NCI-H82 treated with DMSO at 0.1 percent for 48 hours (cell line): ENCODE results near the gene HACD4.

Source experiments
- DNase-seq: peaks from one replicate; lab custom pipeline; 2025; ENCODE audit not compliant: unreplicated experiment; lab: John Stamatoyannopoulos, UW

Gene HACD4, protein sequence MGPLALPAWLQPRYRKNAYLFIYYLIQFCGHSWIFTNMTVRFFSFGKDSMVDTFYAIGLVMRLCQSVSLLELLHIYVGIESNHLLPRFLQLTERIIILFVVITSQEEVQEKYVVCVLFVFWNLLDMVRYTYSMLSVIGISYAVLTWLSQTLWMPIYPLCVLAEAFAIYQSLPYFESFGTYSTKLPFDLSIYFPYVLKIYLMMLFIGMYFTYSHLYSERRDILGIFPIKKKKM

DNA sequence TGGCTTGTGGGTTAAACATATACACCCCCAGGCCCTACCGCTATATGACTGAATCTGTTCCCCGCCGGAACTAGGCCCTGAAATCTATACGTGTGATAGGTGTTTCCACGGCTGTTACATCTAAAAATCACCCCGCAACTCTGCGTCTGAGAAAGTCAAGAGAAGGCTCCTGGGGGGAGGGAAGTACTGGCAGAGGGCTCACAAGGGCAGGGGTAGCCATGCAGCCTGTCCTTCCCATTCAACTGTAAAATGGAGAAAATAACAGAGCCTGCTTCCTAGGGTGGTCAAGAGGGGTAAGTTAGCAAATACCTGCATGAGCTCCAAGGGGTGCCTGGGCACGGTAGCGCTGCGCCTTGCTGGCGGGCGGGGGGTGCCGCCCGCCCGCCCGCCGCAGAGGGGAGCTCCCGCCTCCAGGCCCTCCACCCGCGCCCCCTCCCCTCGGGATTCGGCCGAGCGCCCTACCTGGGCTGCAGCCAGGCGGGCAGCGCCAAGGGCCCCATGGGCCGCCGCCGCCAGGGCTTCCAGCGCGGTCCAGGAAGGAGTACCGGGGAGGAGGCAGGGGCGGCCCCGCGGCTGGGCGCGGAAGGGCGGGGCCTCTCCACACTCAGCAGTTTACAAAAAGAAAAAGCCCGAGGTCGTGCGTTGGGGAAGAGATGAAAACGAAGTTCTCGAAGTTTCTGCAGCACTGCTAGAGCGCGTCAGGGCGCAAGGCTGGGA lies at the start of gene HACD4:
Gene HACD4 (minus strand): TSS at position 550 of the 717 bp plus-strand sequence. CDS start 50 bp downstream, at position 500.
- no peak for DNase-seq

DNA sequence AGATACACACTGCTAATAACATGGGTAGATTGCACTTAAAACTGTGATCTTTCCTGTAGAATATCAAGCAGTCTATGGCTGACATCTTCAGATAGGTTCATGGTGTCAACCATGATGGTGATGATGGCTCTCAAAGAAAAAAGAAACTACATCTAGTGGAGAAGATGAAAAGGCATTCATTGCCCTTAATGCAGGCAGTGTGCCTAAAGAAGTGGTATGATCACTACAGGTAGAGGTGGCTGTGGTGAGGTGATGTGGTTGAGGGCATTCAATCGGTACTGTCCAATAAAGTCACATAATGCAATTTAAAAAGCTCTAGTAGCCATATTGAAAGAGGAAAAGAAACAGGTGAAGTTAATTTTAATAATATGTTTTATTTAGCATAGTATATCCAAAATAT lies 49.4 kb upstream of the HACD4 start:
- DNase-seq: no peak

DNA sequence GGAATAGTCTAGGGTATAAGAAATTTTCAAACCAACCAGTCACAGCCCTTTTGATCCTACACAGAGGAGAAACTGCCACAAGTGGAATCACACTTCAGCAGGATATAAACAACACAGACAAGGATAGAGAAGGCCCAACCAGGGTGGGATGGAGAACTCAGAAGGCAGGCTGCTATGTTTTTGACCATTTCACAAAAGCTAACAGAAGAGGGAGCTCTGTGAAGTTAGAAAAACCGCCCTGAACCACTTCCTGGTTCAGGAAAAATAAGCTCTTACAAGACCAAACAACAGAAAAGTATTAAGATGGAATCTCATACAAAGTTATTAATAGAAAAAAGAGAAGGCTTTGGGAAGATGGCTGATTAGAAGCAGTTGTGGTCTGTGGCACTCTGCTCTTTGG lies 47.3 kb upstream of the HACD4 start:
- DNase-seq: no peak

- DNase-seq: no peak
Observed at GRCh38 chr9:21077781-21078180, 46.3 kb upstream of the HACD4 start, which contains the start of gene IFNB1. TSS of gene IFNB1 (minus strand) at chr9:21077942. CDS start at chr9:21077869, 73 bp downstream.

- no peak for DNase-seq
Observed at GRCh38 chr9:21075484-21075883, 44.0 kb upstream of the HACD4 start.

GRCh38 chr9:21070906-21071305 lies 39.5 kb upstream of the HACD4 start:
- DNase-seq: no peak

DNA sequence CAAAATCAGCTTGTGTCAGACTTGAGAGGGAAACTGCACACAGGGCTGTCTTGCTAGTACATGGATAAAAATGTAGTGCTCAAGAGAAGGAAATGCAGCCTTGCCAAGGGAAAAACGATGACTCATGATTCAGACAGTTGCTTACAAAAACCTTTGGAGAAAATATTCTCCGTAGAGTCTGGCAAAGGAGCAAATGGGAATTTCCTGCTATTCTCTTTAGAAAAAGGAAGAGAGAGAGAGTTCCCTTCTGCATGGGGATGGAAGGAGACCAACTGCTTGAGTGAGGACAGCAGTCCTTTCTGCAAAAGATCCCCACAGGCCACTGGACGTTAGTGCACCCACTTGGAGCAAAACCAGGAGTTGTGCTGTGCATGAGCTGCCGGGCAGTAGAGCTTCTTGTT lies 38.7 kb upstream of the HACD4 start:
- DNase-seq: no peak

DNA sequence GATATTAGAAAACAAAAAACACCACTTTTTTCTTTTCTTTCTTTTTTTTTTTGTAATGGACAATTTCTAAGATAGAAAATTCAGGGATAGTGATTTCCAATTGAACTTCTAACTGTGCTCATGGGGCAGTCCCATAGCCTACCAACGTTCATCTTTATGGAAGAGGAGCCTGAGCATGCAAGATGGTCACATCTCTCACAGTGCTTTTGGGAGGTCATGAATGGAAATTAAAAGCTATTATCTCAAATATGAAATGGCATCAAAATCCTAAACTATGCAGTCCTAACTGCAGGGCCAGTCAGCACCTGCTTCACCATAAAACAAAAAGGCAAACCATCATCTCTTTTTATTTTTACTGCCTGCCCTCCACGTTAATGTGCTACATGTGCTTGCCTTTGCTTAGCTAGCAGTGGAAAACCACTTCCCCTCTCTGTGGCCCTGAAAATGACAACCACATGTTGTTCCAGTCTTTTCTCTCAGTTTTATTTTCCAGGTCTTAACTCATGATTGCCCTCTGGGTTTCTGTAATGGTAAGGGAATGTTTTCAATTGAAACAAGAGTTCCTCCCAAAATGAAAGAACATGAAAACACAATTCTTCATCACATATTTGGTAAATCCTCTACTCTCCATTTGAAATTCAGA lies 29.6 kb upstream of the HACD4 start:
- DNase-seq: no peak

DNA sequence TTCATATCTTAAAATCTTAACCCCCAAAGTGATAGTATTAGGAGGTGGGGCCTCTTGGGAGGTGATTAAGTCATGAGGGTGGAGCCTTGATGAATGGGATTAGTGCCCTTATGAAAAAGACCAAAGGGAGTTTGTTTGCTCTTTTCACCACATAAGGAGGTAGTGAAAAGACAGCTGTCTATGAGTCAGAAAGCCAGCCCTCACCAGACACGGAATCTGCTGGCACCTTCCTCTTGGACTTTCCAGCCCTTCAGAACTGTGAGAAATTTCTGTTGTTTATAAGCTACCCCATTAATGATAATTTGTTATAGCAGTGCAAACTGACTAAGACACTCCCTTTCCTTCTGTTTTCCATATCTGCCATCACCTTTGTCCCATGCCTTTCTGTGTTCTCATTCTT lies 25.5 kb upstream of the HACD4 start:
- DNase-seq: no peak

- no peak for DNase-seq
Observed at GRCh38 chr9:21053851-21054250, 22.4 kb upstream of the HACD4 start.

DNA sequence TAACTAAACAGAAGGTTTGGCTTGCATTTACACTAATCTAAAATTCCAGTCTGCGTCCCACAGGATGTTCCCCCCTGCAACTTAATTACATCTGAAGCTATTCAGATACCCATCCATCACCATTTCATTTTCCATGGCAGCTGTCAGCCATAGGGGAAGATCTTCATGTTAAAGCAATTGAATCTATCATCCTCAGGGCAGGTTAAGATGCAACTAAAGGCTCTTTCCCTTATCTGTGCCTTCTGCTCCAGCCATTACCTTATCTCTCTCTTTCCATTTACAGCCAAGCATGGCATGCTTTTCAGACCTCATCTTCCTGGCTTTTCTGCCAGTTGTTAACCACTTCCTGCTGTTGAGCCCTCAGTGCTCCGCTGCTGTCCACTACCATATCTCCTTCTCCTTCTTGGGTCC lies 15.8 kb upstream of the HACD4 start:
- no peak for DNase-seq

- DNase-seq: no peak
Observed at GRCh38 chr9:21043841-21044240, 12.4 kb upstream of the HACD4 start.

DNA sequence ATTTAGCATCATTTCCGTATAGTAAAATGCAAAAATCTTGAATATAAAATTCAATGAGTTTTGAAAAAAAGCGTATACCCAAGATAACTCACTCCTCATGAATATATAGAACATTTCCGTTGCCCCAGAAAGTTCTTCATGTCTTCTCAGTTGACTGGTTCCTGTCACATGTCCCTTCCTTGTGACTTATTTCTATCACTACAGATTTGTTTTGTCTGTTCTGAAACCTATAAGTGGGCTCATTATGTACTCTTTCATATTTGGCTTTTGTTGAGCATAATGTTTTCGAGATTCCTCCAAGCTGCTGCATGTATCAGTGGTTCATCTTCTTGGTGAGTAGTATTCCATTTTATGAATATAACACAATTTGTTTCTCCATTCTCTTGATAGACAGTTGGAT lies 11.0 kb upstream of the HACD4 start:
- no peak for DNase-seq

- DNase-seq: no peak
Observed at GRCh38 chr9:21039302-21039701, 7.9 kb upstream of the HACD4 start.

GRCh38 chr9:21037278-21037677 lies 5.8 kb upstream of the HACD4 start:
- DNase-seq: no peak

GRCh38 chr9:21031808-21032183 lies 356 bp upstream of the HACD4 start:
- DNase-seq: no peak

- no peak for DNase-seq
Observed at GRCh38 chr9:21030389-21031035, 928 bp downstream of the HACD4 start.

GRCh38 chr9:21029661-21030060 lies 1.8 kb downstream of the HACD4 start:
- no peak for DNase-seq

- no peak for DNase-seq
Observed at GRCh38 chr9:21028466-21028865, 3.0 kb downstream of the HACD4 start.

- no peak for DNase-seq
Observed at GRCh38 chr9:21027295-21027694, 4.1 kb downstream of the HACD4 start.

GRCh38 chr9:21023861-21024260 lies 7.6 kb downstream of the HACD4 start:
- no peak for DNase-seq

DNA sequence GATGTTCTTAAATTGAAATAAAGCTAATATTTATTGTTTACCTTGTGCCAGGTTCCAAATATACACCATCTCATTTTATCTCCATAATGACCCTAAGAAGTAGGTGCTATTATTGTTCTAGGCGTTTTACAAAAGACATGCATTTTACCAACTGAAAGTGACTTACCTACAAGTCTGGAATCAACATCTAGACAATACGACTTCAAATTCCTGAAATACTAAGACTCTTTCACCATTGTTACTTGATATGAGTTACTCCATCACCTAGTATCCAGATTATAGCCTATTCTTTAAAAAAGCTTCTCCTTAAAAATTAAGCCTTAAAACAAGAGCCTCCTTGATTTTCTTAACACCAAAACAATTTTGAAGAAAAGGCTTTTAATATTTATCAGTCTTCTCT lies 13.3 kb downstream of the HACD4 start:
- no peak for DNase-seq
